ENCODE data around the gene PRKCA.

PRKCA gene

DNA sequence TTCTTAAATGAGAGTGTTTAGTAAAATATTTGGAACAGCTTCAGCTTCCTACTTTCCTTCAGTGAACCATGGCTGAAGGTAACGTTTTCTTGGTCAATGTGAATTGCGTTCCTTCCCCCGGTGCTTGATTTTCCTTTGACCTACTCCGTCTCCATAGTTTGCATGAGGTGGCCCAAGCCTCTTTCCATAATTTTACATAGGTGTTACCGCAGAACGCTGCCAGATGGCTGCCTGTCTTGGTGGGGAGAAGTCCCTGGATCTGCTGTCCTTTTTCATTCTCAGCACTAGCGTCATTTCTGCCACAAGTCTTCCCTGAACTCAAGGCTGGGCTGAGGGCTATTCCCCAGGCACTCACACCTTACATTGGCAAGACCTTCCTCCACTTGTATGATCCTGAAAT is 178.4 kb downstream of the PRKCA start:
- Histone ChIP-seq H3K79me2 (ENCODE audit: low read length) (no peaks in the 10 kb centered on the region), H3K36me3 (replicated peaks; ENCODE audit: low read depth, low read length) (no peaks in the 10 kb centered on the region), H2AFZ (ENCODE audit: low read depth, low read length) (no peak overlapping the region), H3K4me1 (ENCODE audit: low read length) (peaks cover 7% of the 10 kb centered on the region), H3K27ac (ENCODE audit: low read length) (no peak overlapping the region), H3K9me3 (ENCODE audit: insufficient read depth, low read length) (no peaks in the 10 kb centered on the region), H3K9ac (ENCODE audit: low read length) (no peak overlapping the region), H3K4me2 (ENCODE audit: low read length) (no peak overlapping the region), H3K4me3 (ENCODE audit: low read length) (no peak overlapping the region), H4K20me1 (ENCODE audit: insufficient read depth, low read length) (no peaks in the 10 kb centered on the region), H3K27me3 (ENCODE audit: low read depth, low read length) (0 out of 2 replicates have a peak, but pooled peaks cover 5% of the 10 kb centered on the region)
- TF ChIP-seq EZH2phosphoT487 (IDR thresholded peaks at IDR 0.05; ENCODE audit: low read depth) = no peak
- TF ChIP-seq, protein P1, sequence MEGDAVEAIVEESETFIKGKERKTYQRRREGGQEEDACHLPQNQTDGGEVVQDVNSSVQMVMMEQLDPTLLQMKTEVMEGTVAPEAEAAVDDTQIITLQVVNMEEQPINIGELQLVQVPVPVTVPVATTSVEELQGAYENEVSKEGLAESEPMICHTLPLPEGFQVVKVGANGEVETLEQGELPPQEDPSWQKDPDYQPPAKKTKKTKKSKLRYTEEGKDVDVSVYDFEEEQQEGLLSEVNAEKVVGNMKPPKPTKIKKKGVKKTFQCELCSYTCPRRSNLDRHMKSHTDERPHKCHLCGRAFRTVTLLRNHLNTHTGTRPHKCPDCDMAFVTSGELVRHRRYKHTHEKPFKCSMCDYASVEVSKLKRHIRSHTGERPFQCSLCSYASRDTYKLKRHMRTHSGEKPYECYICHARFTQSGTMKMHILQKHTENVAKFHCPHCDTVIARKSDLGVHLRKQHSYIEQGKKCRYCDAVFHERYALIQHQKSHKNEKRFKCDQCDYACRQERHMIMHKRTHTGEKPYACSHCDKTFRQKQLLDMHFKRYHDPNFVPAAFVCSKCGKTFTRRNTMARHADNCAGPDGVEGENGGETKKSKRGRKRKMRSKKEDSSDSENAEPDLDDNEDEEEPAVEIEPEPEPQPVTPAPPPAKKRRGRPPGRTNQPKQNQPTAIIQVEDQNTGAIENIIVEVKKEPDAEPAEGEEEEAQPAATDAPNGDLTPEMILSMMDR (IDR thresholded peaks at IDR 0.05; ENCODE audit: low read depth, low read length) = no peak

DNA sequence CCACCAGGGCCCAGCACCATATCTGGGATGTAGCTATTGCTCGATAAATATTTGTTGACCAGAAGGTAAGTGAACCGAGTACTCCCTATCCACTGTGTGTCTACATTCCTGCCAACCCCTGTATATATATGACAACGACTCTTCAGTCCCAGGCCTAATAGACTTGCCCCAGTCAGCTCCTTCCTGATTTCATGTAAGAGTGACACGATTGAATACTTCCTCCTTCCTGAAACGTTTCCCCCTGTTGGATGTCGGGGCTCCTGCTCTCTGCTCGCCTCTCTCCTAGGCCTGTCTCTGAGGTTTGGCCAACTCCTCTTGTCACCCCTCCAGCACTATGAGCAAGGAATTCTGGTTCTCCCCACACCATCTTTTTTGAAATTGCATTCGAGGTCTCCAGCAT is 178.9 kb downstream of the PRKCA start:
- H3K4me1 ChIP-seq (ENCODE audit: low read length) = peaks cover 7% of the 10 kb centered on the region
- H3K36me3 ChIP-seq (replicated peaks; ENCODE audit: low read depth, low read length) = no peaks in the 10 kb centered on the region
- H3K27ac ChIP-seq (ENCODE audit: low read length) = no peak overlapping the region
- no peak overlapping the region for H3K4me3 ChIP-seq (ENCODE audit: low read length)
- H2AFZ ChIP-seq (ENCODE audit: low read depth, low read length) = no peak overlapping the region
- H3K9ac ChIP-seq (ENCODE audit: low read length) = no peak overlapping the region
- no peaks in the 10 kb centered on the region for H3K79me2 ChIP-seq (ENCODE audit: low read length)
- TF ChIP-seq, protein P1 (IDR thresholded peaks at IDR 0.05; ENCODE audit: low read depth, low read length) = no peak
- no peak for TF ChIP-seq EZH2phosphoT487 (IDR thresholded peaks at IDR 0.05; ENCODE audit: low read depth)
- H3K9me3 ChIP-seq (ENCODE audit: insufficient read depth, low read length) = no peaks in the 10 kb centered on the region
- H3K27me3 ChIP-seq (ENCODE audit: low read depth, low read length) = 0 out of 2 replicates have a peak, but pooled peaks cover 5% of the 10 kb centered on the region
- H4K20me1 ChIP-seq (ENCODE audit: insufficient read depth, low read length) = no peaks in the 10 kb centered on the region
- H3K4me2 ChIP-seq (ENCODE audit: low read length) = no peak overlapping the region

DNA sequence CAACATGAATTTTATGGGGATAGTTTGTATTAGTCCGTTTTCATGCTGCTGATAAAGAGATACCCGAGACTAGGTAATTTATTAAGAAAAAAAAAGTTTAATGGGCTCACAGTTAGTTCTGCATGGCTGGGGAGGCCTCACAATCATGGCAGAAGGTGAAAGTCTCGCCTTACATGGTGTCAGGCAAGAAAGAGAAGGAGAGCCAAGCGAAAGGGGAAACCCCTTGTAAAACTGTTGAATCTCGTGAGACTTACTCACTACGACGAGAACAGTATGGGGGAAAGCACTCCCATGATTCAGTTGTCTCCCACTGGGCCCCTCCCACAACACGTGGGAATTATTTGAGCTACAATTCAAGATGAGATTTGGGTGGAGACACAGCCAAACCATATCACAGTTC is 181.5 kb downstream of the PRKCA start:
- H4K20me1 ChIP-seq (ENCODE audit: insufficient read depth, low read length) = no peaks in the 10 kb centered on the region
- H3K27ac ChIP-seq (ENCODE audit: low read length) = no peak overlapping the region
- H3K9me3 ChIP-seq (ENCODE audit: insufficient read depth, low read length) = no peaks in the 10 kb centered on the region
- peak overlapping the region; percentile 32 for H3K4me2 ChIP-seq (ENCODE audit: low read length)
- peaks cover 7% of the 10 kb centered on the region for H3K4me1 ChIP-seq (ENCODE audit: low read length)
- no peaks in the 10 kb centered on the region for H3K36me3 ChIP-seq (replicated peaks; ENCODE audit: low read depth, low read length)
- 0 out of 2 replicates have a peak overlapping the region, but pooled peaks have one; percentile 13 for H3K4me3 ChIP-seq (ENCODE audit: low read length)
- H3K27me3 ChIP-seq (ENCODE audit: low read depth, low read length) = peaks cover 11% of the 10 kb centered on the region; the same call in 1 of the 2 replicates
- 0 out of 2 replicates have a peak overlapping the region, but pooled peaks have one; percentile 24 for H2AFZ ChIP-seq (ENCODE audit: low read depth, low read length)
- H3K9ac ChIP-seq (ENCODE audit: low read length) = no peak overlapping the region
- TF ChIP-seq EZH2phosphoT487 (IDR thresholded peaks at IDR 0.05; ENCODE audit: low read depth) = no peak
- TF ChIP-seq, protein P1 (IDR thresholded peaks at IDR 0.05; ENCODE audit: low read depth, low read length) = no peak
- no peaks in the 10 kb centered on the region for H3K79me2 ChIP-seq (ENCODE audit: low read length)

DNA sequence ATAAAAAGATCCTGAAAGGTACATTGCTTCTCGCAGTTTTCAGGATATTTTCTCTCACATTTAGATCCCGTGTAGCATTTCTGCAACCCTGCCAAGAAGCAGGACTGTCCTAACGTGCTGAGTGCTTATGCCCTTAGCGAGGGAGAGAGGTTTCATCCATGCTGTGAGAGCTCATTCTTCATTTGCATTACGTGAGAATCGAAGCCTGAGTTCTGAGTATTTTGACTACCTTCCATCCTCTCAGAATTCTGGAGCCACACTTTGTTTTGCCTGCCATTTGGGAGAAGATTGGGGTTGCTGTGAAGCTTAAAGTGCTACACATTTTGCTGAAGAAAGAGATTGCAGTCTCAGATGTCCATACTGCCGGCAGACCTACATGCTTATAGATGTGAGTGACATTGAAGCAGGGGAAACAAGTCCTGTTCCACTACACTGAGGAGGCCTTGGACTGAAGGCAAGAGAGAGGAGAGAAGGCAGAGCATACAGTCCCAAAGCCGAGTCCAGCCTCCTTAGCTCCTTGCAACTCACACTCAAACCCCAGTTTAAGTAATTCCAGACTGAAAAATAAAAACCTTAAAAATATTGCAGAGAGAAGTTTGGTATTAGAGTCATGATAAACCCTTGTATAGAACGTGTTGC is 183.0 kb downstream of the PRKCA start:
- H3K9me3 ChIP-seq (ENCODE audit: insufficient read depth, low read length) = no peaks in the 10 kb centered on the region
- H3K4me3 ChIP-seq (ENCODE audit: low read length) = no peak overlapping the region
- H3K27ac ChIP-seq (ENCODE audit: low read length) = no peak overlapping the region
- H2AFZ ChIP-seq (ENCODE audit: low read depth, low read length) = no peak overlapping the region
- no peak overlapping the region for H3K4me2 ChIP-seq (ENCODE audit: low read length)
- H3K27me3 ChIP-seq (ENCODE audit: low read depth, low read length) = peaks cover 11% of the 10 kb centered on the region; the same call in 1 of the 2 replicates
- TF ChIP-seq EZH2phosphoT487 (IDR thresholded peaks at IDR 0.05; ENCODE audit: low read depth) = no peak
- TF ChIP-seq, protein P1 (IDR thresholded peaks at IDR 0.05; ENCODE audit: low read depth, low read length) = no peak
- no peaks in the 10 kb centered on the region for H3K36me3 ChIP-seq (replicated peaks; ENCODE audit: low read depth, low read length)
- H4K20me1 ChIP-seq (ENCODE audit: insufficient read depth, low read length) = no peaks in the 10 kb centered on the region
- H3K4me1 ChIP-seq (ENCODE audit: low read length) = peaks cover 7% of the 10 kb centered on the region
- no peaks in the 10 kb centered on the region for H3K79me2 ChIP-seq (ENCODE audit: low read length)
- no peak overlapping the region for H3K9ac ChIP-seq (ENCODE audit: low read length)
